IPS DF 6.9 (cell line): ENCODE measurements around the gene CCL5.
"Not testable (repeated sequence)": the region's sequence is repeated elsewhere in the genome, so short reads cannot be mapped to it uniquely, and the experiment has no call there.

Source experiments
- DNase-seq: peaks from one replicate; pipeline ENCODE4 v3.0.0-alpha.2; 2013; ENCODE audit warnings: low read depth, low spot score
- H3K27ac ChIP-seq: one replicate; pipeline ENCODE4 v1.5.1; 2013; ENCODE audit warnings: low read length, control low read depth
- H3K27me3 ChIP-seq: 2 replicates; pipeline ENCODE4 v1.6.1; 2013; ENCODE audit warnings: mild to moderate bottlenecking, low read length; ENCODE audit not compliant: control insufficient read depth, insufficient read depth
- H3K36me3 ChIP-seq: 2 replicates; pipeline ENCODE4 v1.6.1; 2013; ENCODE audit warnings: low read length; ENCODE audit not compliant: control insufficient read depth, insufficient read depth
- H3K4me1 ChIP-seq: 2 replicates; pipeline ENCODE4 v1.6.1; 2013; ENCODE audit warnings: low read length; ENCODE audit not compliant: control insufficient read depth, insufficient read depth
- H3K4me3 ChIP-seq: 2 replicates; pipeline ENCODE4 v1.5.1; 2013; ENCODE audit warnings: mild to moderate bottlenecking, low read length
- H3K9me3 ChIP-seq: 2 replicates; pipeline ENCODE4 v1.6.1; 2013; ENCODE audit warnings: low read length, inconsistent platforms; ENCODE audit not compliant: control insufficient read depth, insufficient read depth
- WGBS: extraction: QIAGEN DNeasy Blood & Tissue Kit; methylation state at CpG from one replicate; pipeline ENCODE4 v1.1.7; 2013; ENCODE audit warnings: mixed read lengths, missing lambda C conversion rate; ENCODE audit not compliant: insufficient read length, insufficient coverage; 5-methylcytosine and 5-hydroxymethylcytosine counted together

CCL5 gene

DNA sequence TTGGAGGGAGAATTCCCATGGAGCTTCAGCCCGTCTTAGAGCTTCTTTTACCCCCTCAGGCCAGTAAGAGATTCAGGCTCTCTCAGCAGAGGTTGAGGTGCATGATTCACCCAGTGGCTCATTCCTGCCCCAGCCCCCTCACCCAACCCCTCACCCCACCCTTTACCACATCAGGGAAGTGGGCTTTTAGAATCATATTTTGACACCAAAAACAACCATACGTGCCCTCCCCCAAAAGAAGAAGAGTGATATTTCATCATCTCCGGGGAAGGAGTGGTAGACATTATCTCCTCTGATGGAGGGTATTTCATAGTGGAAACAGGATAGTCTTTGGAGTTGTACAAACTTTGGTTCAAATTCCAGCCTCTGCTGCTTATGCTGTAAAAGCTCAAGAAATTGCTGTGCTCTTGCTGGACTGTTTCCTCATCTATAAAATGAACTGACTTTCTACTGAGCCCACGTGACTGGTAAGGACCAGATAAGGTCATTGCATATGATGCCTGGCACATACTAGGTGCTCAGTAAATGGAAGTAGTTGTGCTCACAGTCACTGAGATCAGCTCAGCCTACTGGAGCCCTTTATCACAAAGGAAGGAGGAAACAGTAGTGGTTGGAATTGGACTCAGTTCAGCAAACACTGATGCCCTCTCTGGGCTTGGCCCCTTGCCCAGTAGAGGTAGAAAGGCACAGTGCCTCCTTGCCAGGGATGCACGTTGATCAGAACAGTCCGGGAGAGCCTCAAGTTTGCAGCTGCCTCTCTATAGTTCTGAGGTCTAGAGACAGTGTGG is 18.3 kb upstream of the CCL5 start:
- DNase-seq, result no peak
- no peaks in the 10 kb centered on the region for H3K36me3 ChIP-seq
- no peaks in the 10 kb centered on the region for H3K27me3 ChIP-seq
- H3K9me3 ChIP-seq, result no peaks in the 10 kb centered on the region
- no peak overlapping the region for H3K27ac ChIP-seq
- H3K4me1 ChIP-seq, result no peaks in the 10 kb centered on the region
- no peak overlapping the region for H3K4me3 ChIP-seq
- WGBS, result no CpG with 5 or more reads among the region's 6 CpGs

DNA sequence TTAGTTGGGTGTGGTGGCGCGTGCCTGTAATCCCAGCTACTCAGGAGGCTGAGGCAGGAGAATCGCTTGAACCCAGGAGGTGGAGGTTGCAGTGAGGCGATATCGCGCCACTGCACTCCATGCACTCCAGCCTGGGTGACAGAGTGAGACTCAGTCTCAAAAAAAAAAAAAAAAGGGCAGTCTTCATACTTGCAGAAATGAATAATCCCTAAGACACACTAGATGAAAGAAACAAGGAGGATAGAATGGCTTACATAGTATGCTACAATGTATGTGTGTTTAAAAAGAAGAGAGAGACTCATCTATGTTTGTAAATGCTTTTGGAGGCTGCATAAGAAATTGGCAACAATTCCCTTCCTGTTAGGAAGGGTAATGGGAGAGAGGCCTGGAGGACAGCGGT is 17.6 kb upstream of the CCL5 start:
- not testable (repeated sequence) for H3K27ac ChIP-seq, H3K4me1 ChIP-seq, H3K27me3 ChIP-seq, H3K9me3 ChIP-seq, H3K4me3 ChIP-seq, H3K36me3 ChIP-seq, DNase-seq
- no CpG with 5 or more reads among the region's 7 CpGs for WGBS

DNA sequence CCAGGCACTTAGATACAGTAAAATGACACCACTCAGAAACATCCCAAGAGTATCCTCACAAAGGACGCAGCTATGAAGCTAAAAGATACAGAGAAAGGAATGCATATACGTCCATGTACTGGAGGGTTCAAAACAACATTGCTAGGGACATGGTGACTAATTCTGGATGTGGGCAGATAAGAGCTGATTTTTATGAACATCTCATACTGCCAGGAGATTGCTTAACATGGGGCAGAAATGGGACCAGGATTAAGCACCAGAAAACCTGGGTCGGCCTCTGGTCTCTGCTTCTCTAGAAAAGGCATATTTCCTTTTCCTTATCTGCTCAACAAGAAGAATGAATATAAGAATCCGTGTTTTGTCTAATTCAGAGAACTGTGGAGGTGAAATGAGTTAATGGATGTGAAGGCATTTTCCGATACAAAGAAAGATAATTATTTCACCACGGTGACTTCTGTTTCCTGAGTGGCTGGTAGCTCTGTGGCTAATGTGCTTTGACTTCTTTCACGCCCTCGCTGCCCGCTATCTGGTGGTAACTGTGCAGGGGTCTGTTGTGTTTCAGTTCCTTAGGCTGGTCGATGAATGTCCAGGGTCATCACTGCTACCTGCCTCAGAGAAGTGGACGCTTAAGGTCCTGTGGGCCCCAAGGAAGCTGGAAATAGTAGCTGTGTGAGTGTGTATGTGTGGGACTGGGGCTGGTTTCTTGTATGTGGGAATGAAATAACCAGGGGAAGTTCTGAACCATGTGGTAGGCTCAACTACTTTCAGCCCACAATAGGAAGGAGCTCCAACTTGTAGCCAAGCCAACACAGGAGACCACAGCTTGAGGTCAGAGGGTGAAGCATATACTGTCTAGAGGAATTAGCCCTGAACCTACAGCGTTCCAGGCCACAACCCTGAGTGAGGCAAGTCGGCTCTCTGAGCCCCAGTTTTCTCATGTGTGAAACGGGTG is 15.8 kb upstream of the CCL5 start:
- no peak for DNase-seq
- no peaks in the 10 kb centered on the region for H3K9me3 ChIP-seq

GRCh38 chr17:35894206-35894605 is 14.0 kb upstream of the CCL5 start:
- WGBS, result no CpG with 5 or more reads among the region's 7 CpGs
- H3K4me3 ChIP-seq, result no peak overlapping the region
- no peaks in the 10 kb centered on the region for H3K36me3 ChIP-seq
- peaks cover 3% of the 10 kb centered on the region for H3K4me1 ChIP-seq
- H3K27me3 ChIP-seq, result no peaks in the 10 kb centered on the region
- no peak overlapping the region for H3K27ac ChIP-seq
- DNase-seq, result no peak
- H3K9me3 ChIP-seq, result no peaks in the 10 kb centered on the region

More for the DNA sequence above, 15.8 kb upstream of the CCL5 start:
- H3K4me3 ChIP-seq, result no peak overlapping the region
- H3K27ac ChIP-seq, result no peak overlapping the region
- H3K4me1 ChIP-seq, result no peaks in the 10 kb centered on the region; the same call in 1 of the 2 replicates
- no peaks in the 10 kb centered on the region for H3K27me3 ChIP-seq
- no peaks in the 10 kb centered on the region for H3K36me3 ChIP-seq
- no CpG with 5 or more reads among the region's 14 CpGs for WGBS

GRCh38 chr17:35893751-35894150 is 13.6 kb upstream of the CCL5 start:
- peaks cover 3% of the 10 kb centered on the region for H3K4me1 ChIP-seq
- no peak overlapping the region for H3K27ac ChIP-seq
- no peak for DNase-seq
- no peaks in the 10 kb centered on the region for H3K9me3 ChIP-seq
- no peak overlapping the region for H3K4me3 ChIP-seq
- no peaks in the 10 kb centered on the region for H3K27me3 ChIP-seq
- WGBS, result no CpG with 5 or more reads among the region's 4 CpGs
- H3K36me3 ChIP-seq, result no peaks in the 10 kb centered on the region

DNA sequence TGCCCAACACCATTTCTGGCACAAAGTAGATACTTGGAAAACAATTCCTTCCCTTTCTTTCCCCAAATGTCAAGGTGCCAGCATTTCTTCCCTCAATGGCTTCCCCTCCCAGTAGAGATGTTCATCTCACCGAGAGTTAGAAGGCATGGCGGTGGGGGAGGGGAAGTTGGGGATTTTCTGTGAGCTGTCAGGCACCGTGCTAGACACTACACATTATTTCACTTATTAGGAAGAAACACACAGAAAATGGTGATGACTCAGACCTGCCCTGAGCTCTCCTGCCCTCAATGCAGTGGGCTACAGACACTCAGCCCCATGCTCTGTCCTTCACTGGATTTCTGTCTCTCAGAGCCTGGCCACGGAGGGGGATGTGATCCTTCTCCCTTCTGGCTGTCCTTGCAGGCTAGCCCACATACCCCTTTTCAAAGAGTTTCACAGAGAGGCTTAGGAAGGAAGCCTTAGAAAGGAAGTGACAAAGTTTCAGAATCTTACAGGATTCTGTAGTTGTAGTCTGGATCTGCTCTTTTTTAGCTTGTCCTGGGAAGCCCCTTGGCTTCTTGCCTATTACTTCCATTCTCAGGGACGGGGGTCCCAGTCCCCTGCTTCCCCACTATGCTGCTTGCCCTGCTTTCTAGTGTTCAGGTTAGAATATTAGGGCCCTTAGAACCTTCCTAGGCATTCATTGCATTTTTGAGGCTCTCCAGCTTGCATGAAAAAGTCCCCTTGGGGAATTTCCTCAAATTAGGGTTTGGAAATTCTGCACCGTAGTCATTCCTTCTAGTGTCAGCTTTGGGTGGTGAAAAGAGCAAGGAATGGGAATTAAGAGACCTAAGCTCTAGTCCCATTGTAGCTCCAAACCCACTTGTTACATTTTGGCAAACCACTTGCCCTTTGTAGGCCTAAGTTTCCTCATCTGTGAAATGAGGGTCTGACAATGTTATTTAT is 12.2 kb upstream of the CCL5 start:
- no peaks in the 10 kb centered on the region for H3K27me3 ChIP-seq
- no CpG with 5 or more reads among the region's 6 CpGs for WGBS

DNA sequence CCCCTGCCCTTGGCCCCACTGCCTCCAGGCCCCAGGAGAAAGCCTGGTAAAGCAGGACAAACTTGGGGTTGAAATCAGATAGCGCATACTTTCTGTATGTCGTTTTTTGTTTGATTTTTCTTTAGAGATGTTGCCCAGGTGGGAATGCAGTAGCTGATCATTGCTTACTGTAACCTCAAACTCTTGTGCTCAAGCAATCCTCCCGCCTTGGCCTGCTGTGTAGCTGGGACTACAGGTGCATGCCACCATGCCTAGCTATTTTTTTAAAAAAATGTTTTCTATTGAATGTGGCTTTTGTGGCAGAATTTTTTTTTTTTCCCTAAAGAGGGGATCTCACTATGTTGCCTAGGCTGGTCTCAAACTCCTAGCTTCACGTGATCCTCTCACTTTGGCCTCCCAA is 11.1 kb upstream of the CCL5 start:
- no peaks in the 10 kb centered on the region for H3K36me3 ChIP-seq
- no peak overlapping the region for H3K4me3 ChIP-seq
- no peak for DNase-seq
- H3K9me3 ChIP-seq, result no peaks in the 10 kb centered on the region
- no CpG with 5 or more reads among the region's 4 CpGs for WGBS
- H3K27me3 ChIP-seq, result no peaks in the 10 kb centered on the region
- no peak overlapping the region for H3K27ac ChIP-seq
- H3K4me1 ChIP-seq, result peaks cover 3% of the 10 kb centered on the region

More for the DNA sequence above, 12.2 kb upstream of the CCL5 start:
- no peak overlapping the region for H3K4me3 ChIP-seq
- H3K27ac ChIP-seq, result no peak overlapping the region
- peaks cover 3% of the 10 kb centered on the region for H3K4me1 ChIP-seq
- no peaks in the 10 kb centered on the region for H3K9me3 ChIP-seq
- no peak for DNase-seq
- no peaks in the 10 kb centered on the region for H3K36me3 ChIP-seq

- no peaks in the 10 kb centered on the region for H3K9me3 ChIP-seq
- no CpG with 5 or more reads among the region's 4 CpGs for WGBS
- no peak overlapping the region for H3K27ac ChIP-seq
- DNase-seq, result no peak
- H3K27me3 ChIP-seq, result no peaks in the 10 kb centered on the region
- peaks cover 3% of the 10 kb centered on the region for H3K4me1 ChIP-seq
- H3K36me3 ChIP-seq, result no peaks in the 10 kb centered on the region
- no peak overlapping the region for H3K4me3 ChIP-seq
These were observed 10.6 kb upstream of the CCL5 start for GRCh38 chr17:35890774-35891155.

DNA sequence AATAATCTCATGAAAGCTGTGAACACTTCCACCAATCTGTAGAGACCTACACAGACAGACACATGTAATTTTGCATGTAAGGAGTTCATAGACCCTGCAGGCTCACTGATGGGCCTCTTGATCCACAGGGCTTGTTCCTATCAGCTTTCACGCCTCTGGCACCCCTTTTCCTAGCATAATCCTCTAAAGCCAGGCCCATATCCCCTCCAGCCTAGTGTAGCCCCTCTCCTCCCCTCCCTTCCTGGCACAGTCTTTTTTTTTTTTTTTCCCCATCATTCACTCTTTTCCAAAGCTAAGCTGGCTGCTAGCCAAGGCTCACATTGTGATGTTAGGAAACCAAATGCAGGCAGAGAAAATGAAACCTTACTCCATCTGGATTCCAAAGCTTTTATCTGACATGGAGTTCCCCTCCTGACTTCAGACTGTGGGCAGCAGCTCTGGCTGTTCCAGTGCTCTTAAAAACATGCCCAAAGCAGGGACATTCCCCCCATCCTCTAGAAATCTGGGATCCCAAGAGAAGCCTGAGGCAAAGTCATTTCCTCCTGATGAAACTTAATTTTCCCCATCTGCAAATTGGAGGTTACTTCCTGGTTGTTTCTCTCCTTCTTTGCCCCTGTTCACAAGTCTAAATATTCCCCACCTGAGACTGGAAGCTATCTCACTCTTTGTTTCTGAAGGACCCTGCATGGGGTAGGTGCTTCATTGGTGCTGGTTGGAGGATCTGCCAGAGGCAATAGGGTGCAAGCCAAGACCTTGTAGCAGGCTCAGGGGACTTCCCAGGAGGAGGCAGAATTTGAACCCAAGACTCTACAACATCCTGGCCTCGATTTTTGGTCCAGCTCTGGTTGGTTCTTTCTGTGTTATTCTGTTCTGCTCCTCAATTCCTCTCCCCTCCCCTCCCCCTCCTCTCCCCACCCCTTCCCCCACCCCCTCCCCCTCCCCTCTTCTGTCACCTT is 9.9 kb upstream of the CCL5 start:
- Histone ChIP-seq H3K36me3 (no peaks in the 10 kb centered on the region), H3K9me3 (no peaks in the 10 kb centered on the region), H3K4me1 (peaks cover 3% of the 10 kb centered on the region), H3K27ac (no peak overlapping the region), H3K4me3 (no peak overlapping the region), H3K27me3 (no peaks in the 10 kb centered on the region)
- no peak for DNase-seq
- no CpG with 5 or more reads among the region's 2 CpGs for WGBS
